HEK293 (cell line): ENCODE results near the gene PIGQ.

Experiments used
- CTCF ChIA-PET: fragments of 350-600 bp; formaldehyde crosslinking; extraction: SDS; loops from one replicate; lab custom pipeline; 2021; ENCODE audit warnings: antibody characterized with exemption; lab: Yijun Ruan, JAX
- POLR2A ChIA-PET: fragments of 300-600 bp; formaldehyde crosslinking; extraction: SDS; loops from one replicate; lab custom pipeline; 2020; ENCODE audit warnings: antibody characterized with exemption, inconsistent platforms; lab: Yijun Ruan, JAX
- H3K27ac ChIP-seq: fragments of 200-500 bp; sonication (Bioruptor generic); 2 replicates; pipeline ENCODE4 v1.5.1; 2014; ENCODE audit warnings: low read depth, low read length, control low read depth, inconsistent platforms; ENCODE audit errors: extremely low read depth
- H3K36me3 ChIP-seq, 2 experiments: fragments of 200-500 bp in 1 of 2; sonication (Bioruptor generic) in 1 of 2; 1 replicate in 1 of 2; 2 replicates in 1 of 2; pipeline ENCODE4 v1.5.1; 2014 to 2017; ENCODE audit warnings: inconsistent platforms in 2 of 2, low read length in 2 of 2; ENCODE audit not compliant: control insufficient read depth in 2 of 2, insufficient read depth in 1 of 2
- H3K4me1 ChIP-seq: fragments of 200-500 bp; sonication (Bioruptor generic); 2 replicates; pipeline ENCODE4 v1.5.1; 2014; ENCODE audit warnings: mild to moderate bottlenecking, low read length, inconsistent platforms; ENCODE audit not compliant: control insufficient read depth, insufficient read depth
- H3K4me3 ChIP-seq: 2 replicates; pipeline ENCODE4 v1.5.1; 2011; ENCODE audit warnings: low read depth, mild to moderate bottlenecking, control low read depth, low read length, moderate library complexity
- H3K9me3 ChIP-seq: fragments of 200-500 bp; sonication (Bioruptor generic); 2 replicates; pipeline ENCODE4 v1.5.1; 2014; ENCODE audit warnings: low read depth, low read length, inconsistent platforms; ENCODE audit not compliant: control insufficient read depth, insufficient read depth
- FEZF1 ChIP-seq: fragments of 450-650 bp; formaldehyde crosslinking; IDR thresholded peaks from 2 replicates; pipeline ENCODE4 v1.5.1; 2016; ENCODE audit warnings: missing biosample characterization, missing genetic modification characterization
- HOXC10 ChIP-seq: sonication (generic); formaldehyde crosslinking; IDR thresholded peaks from 2 replicates; pipeline ENCODE4 v1.8.1; 2023; ENCODE audit warnings: mild to moderate bottlenecking, missing genetic modification reagents
- IKZF3 ChIP-seq: fragments of 450-650 bp; IDR thresholded peaks from 2 replicates; pipeline ENCODE4 v1.5.0; 2018; ENCODE audit warnings: missing biosample characterization, mild to moderate bottlenecking, missing genetic modification characterization, moderate library complexity
- KLF10 ChIP-seq: fragments of 450-650 bp; IDR thresholded peaks from 2 replicates; pipeline ENCODE4 v1.5.1; 2018; ENCODE audit warnings: missing biosample characterization, mild to moderate bottlenecking, missing genetic modification characterization
- KLF16 ChIP-seq: fragments of 450-650 bp; formaldehyde crosslinking; IDR thresholded peaks from 2 replicates; pipeline ENCODE4 v1.5.1; 2017; ENCODE audit warnings: missing biosample characterization, missing genetic modification characterization
- PBX3 ChIP-seq: sonication (generic); formaldehyde crosslinking; IDR thresholded peaks from 2 replicates; pipeline ENCODE4 v1.8.1; 2022; ENCODE audit warnings: mild to moderate bottlenecking, moderate library complexity, missing genetic modification reagents
- SP2 ChIP-seq: fragments of 450-650 bp; formaldehyde crosslinking; IDR thresholded peaks from 2 replicates; pipeline ENCODE4 v1.5.1; 2016; ENCODE audit warnings: missing biosample characterization, missing genetic modification characterization
- YY1 ChIP-seq: fragments of 450-650 bp; formaldehyde crosslinking; IDR thresholded peaks from 2 replicates; pipeline ENCODE4 v1.5.1; 2018; ENCODE audit warnings: missing biosample characterization, missing genetic modification characterization
- ZBTB20 ChIP-seq: fragments of 450-650 bp; formaldehyde crosslinking; IDR thresholded peaks from 2 replicates; pipeline ENCODE4 v1.5.1; 2016; ENCODE audit warnings: missing biosample characterization, missing genetic modification characterization
- ZBTB26 ChIP-seq: fragments of 450-650 bp; formaldehyde crosslinking; optimal IDR thresholded peaks from 2 replicates; pipeline ENCODE3; 2016; ENCODE audit warnings: missing biosample characterization, mild to moderate bottlenecking, missing genetic modification characterization
- ZBTB44 ChIP-seq: fragments of 450-650 bp; IDR thresholded peaks from 2 replicates; pipeline ENCODE4 v1.5.1; 2018; ENCODE audit warnings: missing biosample characterization, mild to moderate bottlenecking, missing genetic modification characterization
- ZBTB8A ChIP-seq: fragments of 450-650 bp; formaldehyde crosslinking; IDR thresholded peaks from 2 replicates; pipeline ENCODE4 v1.5.1; 2016; ENCODE audit warnings: missing biosample characterization, missing genetic modification characterization
- ZFHX2 ChIP-seq: fragments of 450-650 bp; formaldehyde crosslinking; conservative IDR thresholded peaks from 2 replicates; pipeline ENCODE4 v1.5.1; 2016; ENCODE audit warnings: missing biosample characterization, missing genetic modification characterization
- ZNF341 ChIP-seq: fragments of 450-650 bp; formaldehyde crosslinking; IDR thresholded peaks from 2 replicates; pipeline ENCODE4; 2016; ENCODE audit warnings: low read depth, missing biosample characterization, missing genetic modification characterization
- ZNF501 ChIP-seq: fragments of 450-650 bp; formaldehyde crosslinking; IDR thresholded peaks from 2 replicates; pipeline ENCODE4 v1.5.1; 2016; ENCODE audit warnings: missing biosample characterization, missing genetic modification characterization
- ZNF530 ChIP-seq: fragments of 450-650 bp; formaldehyde crosslinking; IDR thresholded peaks from 2 replicates; pipeline ENCODE4 v1.5.1; 2016; ENCODE audit warnings: low read depth, missing biosample characterization, missing genetic modification characterization
- ZNF596 ChIP-seq: fragments of 450-650 bp; IDR thresholded peaks from 2 replicates; pipeline ENCODE4 v1.5.0; 2018; ENCODE audit warnings: missing biosample characterization, mild to moderate bottlenecking, missing genetic modification characterization, moderate library complexity
- ZNF600 ChIP-seq: fragments of 450-650 bp; formaldehyde crosslinking; IDR thresholded peaks from 2 replicates; pipeline ENCODE4 v1.5.1; 2016; ENCODE audit warnings: missing biosample characterization, missing genetic modification characterization
- ZNF629 ChIP-seq: fragments of 450-650 bp; formaldehyde crosslinking; IDR thresholded peaks from 2 replicates; pipeline ENCODE4 v1.5.1; 2017; ENCODE audit warnings: missing biosample characterization, missing genetic modification characterization
- ZNF660 ChIP-seq: fragments of 450-650 bp; IDR thresholded peaks from 2 replicates; pipeline ENCODE4 v1.5.1; 2018; ENCODE audit warnings: missing biosample characterization, mild to moderate bottlenecking, missing genetic modification characterization
- ZNF768 ChIP-seq: fragments of 450-650 bp; formaldehyde crosslinking; IDR thresholded peaks from 2 replicates; pipeline ENCODE4 v1.5.1; 2018; ENCODE audit warnings: missing biosample characterization, mild to moderate bottlenecking, missing genetic modification characterization
- ZNF777 ChIP-seq: fragments of 450-650 bp; formaldehyde crosslinking; IDR thresholded peaks from 2 replicates; pipeline ENCODE4 v1.5.1; 2017; ENCODE audit warnings: missing biosample characterization, missing genetic modification characterization, borderline replicate concordance
- ZNF837 ChIP-seq: fragments of 450-650 bp; formaldehyde crosslinking; IDR thresholded peaks from 2 replicates; pipeline ENCODE4 v1.5.1; 2016; ENCODE audit warnings: missing biosample characterization, missing genetic modification characterization
- ZXDB ChIP-seq: fragments of 450-650 bp; formaldehyde crosslinking; IDR thresholded peaks from 2 replicates; pipeline ENCODE4 v1.5.1; 2016; ENCODE audit warnings: missing biosample characterization, missing genetic modification characterization
- TF ChIP-seq, protein P1 (sequence below): fragments of 450-650 bp; formaldehyde crosslinking; IDR thresholded peaks from 2 replicates; pipeline ENCODE4 v1.5.1; 2016; ENCODE audit warnings: missing biosample characterization, missing genetic modification characterization

Gene PIGQ

DNA sequence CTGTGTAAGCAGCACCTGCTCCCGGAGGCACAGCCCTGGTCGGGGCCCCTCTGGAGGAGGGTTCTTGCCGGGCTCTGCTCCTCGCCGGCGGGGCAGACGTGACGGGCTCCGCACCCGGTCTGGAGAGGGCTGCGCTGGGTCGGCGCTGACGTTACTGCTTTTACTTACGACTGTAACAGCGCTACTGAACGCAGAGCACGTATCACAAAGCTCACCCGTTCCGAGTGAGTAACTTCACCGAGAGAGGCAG lies 18.8 kb downstream of the PIGQ start:
- H3K4me1 ChIP-seq, result peaks cover 14% of the 10 kb centered on the region
- ChIA-PET POLR2A (interaction anchor here (0.6 to 2.2 kb wide), 8 partner anchors 9 to 62 kb away, joined by 3 to 7 read pairs (median 4); partner anchors contain the start of genes CAPN15 and METTL26), CTCF (interaction anchor here (0.7 to 1.2 kb wide), 3 partner anchors 12 to 99 kb away, joined by 4 to 5 read pairs (median 4); no protein-coding TSS in a partner anchor)

GRCh38 chr16:588889-589657 lies 19.3 kb downstream of the PIGQ start:
- POLR2A ChIA-PET, result interaction anchor here (0.6 to 2.2 kb wide), 9 partner anchors 8 to 63 kb away, joined by 3 to 7 read pairs (median 3); partner anchors contain the start of genes CAPN15 and METTL26
- 0 out of 2 replicates have a peak, but pooled peaks have one; percentile 68 for TF ChIP-seq PBX3 (CRISPR knock-in tag)
- peak; percentile 84 for TF ChIP-seq ZBTB8A (tag by site-specific recombination)
- TF ChIP-seq ZBTB20 (tag by site-specific recombination), result peak; percentile 37
- peak; percentile 53; the same call in 1 of the 2 replicates for TF ChIP-seq YY1
- no peak for TF ChIP-seq ZNF837
- TF ChIP-seq ZNF530 (tag by site-specific recombination), result no peak
- TF ChIP-seq ZNF768, result no peak
- 0 out of 2 replicates have a peak, but pooled peaks have one; percentile 20 for TF ChIP-seq KLF10 (tag by site-specific recombination)
- TF ChIP-seq ZNF777 (tag by site-specific recombination), result 0 out of 2 replicates have a peak, but pooled peaks have one; percentile 12
- TF ChIP-seq ZNF600 (tag by site-specific recombination), result peak; percentile 0; the same call in 1 of the 2 replicates
- 0 out of 2 replicates have a peak, but pooled peaks have one; percentile 35 for TF ChIP-seq IKZF3 (tag by site-specific recombination)
- TF ChIP-seq ZBTB26 (tag by site-specific recombination), result peak; percentile 84
- 0 out of 2 replicates have a peak, but pooled peaks have one; percentile 32 for TF ChIP-seq ZNF501
- TF ChIP-seq ZBTB44 (tag by site-specific recombination), result peak; percentile 34; the same call in 1 of the 2 replicates
- no peak for TF ChIP-seq FEZF1 (tag by site-specific recombination)
- TF ChIP-seq ZNF596 (tag by site-specific recombination), result peak; percentile 42; the same call in 1 of the 2 replicates
- TF ChIP-seq HOXC10 (CRISPR knock-in tag), result 0 out of 2 replicates have a peak, but pooled peaks have one; percentile 31
- 0 out of 2 replicates have a peak, but pooled peaks have one; percentile 50 for TF ChIP-seq ZNF660 (tag by site-specific recombination)
- TF ChIP-seq SP2 (tag by site-specific recombination), result peak; percentile 93
- peak; percentile 86 for TF ChIP-seq ZXDB (tag by site-specific recombination)

More for the DNA sequence above, 18.8 kb downstream of the PIGQ start:
- H3K4me3 ChIP-seq, result peak overlapping the region; percentile 84
- TF ChIP-seq ZBTB20 (tag by site-specific recombination), result peak; percentile 74; the same call in 1 of the 2 replicates
- no peak for TF ChIP-seq ZNF629
- no peak for TF ChIP-seq ZFHX2 (tag by site-specific recombination)
- TF ChIP-seq, protein P1, sequence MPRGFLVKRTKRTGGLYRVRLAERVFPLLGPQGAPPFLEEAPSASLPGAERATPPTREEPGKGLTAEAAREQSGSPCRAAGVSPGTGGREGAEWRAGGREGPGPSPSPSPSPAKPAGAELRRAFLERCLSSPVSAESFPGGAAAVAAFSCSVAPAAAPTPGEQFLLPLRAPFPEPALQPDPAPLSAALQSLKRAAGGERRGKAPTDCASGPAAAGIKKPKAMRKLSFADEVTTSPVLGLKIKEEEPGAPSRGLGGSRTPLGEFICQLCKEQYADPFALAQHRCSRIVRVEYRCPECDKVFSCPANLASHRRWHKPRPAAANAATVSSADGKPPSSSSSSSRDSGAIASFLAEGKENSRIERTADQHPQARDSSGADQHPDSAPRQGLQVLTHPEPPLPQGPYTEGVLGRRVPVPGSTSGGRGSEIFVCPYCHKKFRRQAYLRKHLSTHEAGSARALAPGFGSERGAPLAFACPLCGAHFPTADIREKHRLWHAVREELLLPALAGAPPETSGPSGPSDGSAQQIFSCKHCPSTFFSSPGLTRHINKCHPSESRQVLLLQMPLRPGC, result 0 out of 2 replicates have a peak, but pooled peaks have one; percentile 5
- peak; percentile 97 for TF ChIP-seq ZNF600 (tag by site-specific recombination)
- no peak for TF ChIP-seq KLF16 (tag by site-specific recombination)
- peak; percentile 61 for TF ChIP-seq ZBTB26 (tag by site-specific recombination)
- TF ChIP-seq ZNF341 (tag by site-specific recombination), result peak; percentile 13; the same call in 1 of the 2 replicates
- no peak for TF ChIP-seq IKZF3 (tag by site-specific recombination)
- peak; percentile 54 for TF ChIP-seq SP2 (tag by site-specific recombination)
- peak overlapping the region; percentile 94 for H3K27ac ChIP-seq
- no peaks in the 10 kb centered on the region for H3K9me3 ChIP-seq
- no peaks in the 10 kb centered on the region for H3K36me3 ChIP-seq

More at GRCh38 chr16:588889-589657, 19.3 kb downstream of the PIGQ start:
- Histone ChIP-seq H3K9me3 (no peaks in the 10 kb centered on the region), H3K4me1 (peaks cover 14% of the 10 kb centered on the region), H3K27ac (peak overlapping the region; percentile 94), H3K4me3 (peak overlapping the region; percentile 84), H3K36me3 (no peaks in the 10 kb centered on the region)
- CTCF ChIA-PET, result interaction anchor here (1.0 to 1.2 kb wide), 2 partner anchors 12 to 93 kb away, joined by 4 to 5 read pairs; no protein-coding TSS in a partner anchor
